Fibroblast of upper back skin (primary cell): Measurements from ENCODE around the gene CDKN2B.
"Not testable (repeated sequence)": the region's sequence is repeated elsewhere in the genome, so short reads cannot be mapped to it uniquely, and the experiment has no call there.

Experiments used
- DNase-seq: peaks from one replicate; pipeline ENCODE4 v3.0.0-alpha.2; 2013

Gene CDKN2B

DNA sequence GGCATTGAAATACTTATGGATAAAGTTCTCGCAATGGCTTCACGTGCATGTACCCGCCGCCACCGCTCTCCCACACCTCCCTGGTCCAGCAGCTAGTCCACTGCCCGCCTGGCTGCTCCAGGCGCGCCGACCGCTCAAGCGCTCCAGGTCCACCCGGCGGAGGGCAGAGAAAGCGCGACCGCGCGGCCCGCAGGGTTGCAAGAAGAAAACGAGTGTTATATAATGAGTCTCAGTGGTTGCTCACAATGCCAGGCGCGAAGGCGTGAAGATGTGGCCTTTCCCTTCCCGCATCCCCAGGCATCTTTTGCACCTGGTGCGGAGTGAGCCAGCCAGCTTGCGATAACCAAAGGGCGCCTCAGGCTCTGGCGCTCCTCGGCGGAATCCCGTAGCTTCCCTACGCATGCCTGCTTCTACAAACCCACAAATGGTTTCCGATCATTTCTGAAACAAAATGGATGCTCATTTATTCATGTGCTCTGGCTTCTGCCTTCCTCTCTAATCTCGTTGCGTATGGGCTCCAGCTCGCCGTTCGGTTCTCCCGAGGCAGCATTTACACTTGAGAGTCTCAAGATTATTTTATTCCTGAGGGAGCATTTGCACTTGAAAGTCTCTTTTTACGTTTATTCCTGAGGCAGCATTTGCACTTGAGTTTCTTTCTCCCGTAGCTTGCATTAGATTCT lies 40.6 kb downstream of the CDKN2B start:
- no peak for DNase-seq

- no peak for DNase-seq
Measured at GRCh38 chr9:21967702-21968101, 41.4 kb downstream of the CDKN2B start.

DNA sequence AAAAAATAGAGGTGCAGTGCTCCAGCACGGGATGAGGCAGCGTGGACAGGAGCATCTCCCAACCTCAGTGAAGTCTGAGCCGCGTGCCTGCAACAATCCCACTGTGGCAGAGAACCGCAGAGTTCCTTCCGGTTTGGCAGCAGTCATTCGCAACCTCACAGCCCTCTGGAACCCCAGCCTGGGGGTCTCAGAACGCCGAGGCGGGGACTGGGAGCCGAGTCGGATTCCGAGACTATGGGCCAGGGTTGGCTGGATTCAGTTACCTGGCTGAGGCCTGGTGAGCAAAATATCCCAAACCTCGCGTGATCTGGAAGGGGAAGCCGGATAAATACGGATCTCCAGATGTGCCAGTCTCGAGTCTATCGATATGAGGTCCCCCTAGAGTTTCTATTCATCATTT lies 41.9 kb downstream of the CDKN2B start:
- no peak for DNase-seq

- DNase-seq = no peak
Measured at GRCh38 chr9:21966140-21966851, 42.8 kb downstream of the CDKN2B start.

- peak; percentile 71 for DNase-seq
Measured at GRCh38 chr9:21965401-21965951, 43.6 kb downstream of the CDKN2B start.

GRCh38 chr9:21964925-21965385 lies 44.1 kb downstream of the CDKN2B start:
- DNase-seq = no peak

GRCh38 chr9:21961569-21961968 lies 47.5 kb downstream of the CDKN2B start:
- DNase-seq = no peak

GRCh38 chr9:21959268-21959667 lies 49.8 kb downstream of the CDKN2B start:
- DNase-seq = not testable (repeated sequence)

- DNase-seq = no peak
Measured at GRCh38 chr9:21958833-21959232, 50.3 kb downstream of the CDKN2B start.
